Common myeloid progenitor, CD34-positive (primary cell): ENCODE measurements around the gene PTPRZ1.

Source experiments
- CTCF ChIA-PET: fragments of 350-600 bp; sonication (Branson Sonifier 250); formaldehyde crosslinking; loops from one replicate; lab custom pipeline; 2021; ENCODE audit warnings: antibody characterized with exemption; lab: Charles Lee
- POLR2A ChIA-PET: fragments of 350-600 bp; sonication (Branson Sonifier 250); formaldehyde crosslinking; loops from one replicate; lab custom pipeline; 2021; ENCODE audit warnings: antibody characterized with exemption; lab: Charles Lee
- DNase-seq, 3 donors: peaks; one replicate each; pipeline versions ENCODE4 v3.0.0 to v3.0.0-alpha.2; 2013
- H3K27ac ChIP-seq, 2 experiments: 1 replicate in 1 of 2; 2 replicates in 1 of 2; pipeline ENCODE4 v1.7.0; 2013; ENCODE audit warnings: inconsistent platforms in 2 of 2, low read length in 2 of 2, mild to moderate bottlenecking in 2 of 2, low read depth in 1 of 2, moderate library complexity in 1 of 2; ENCODE audit not compliant: severe bottlenecking in 2 of 2, insufficient read depth in 1 of 2, poor library complexity in 1 of 2
- H3K27me3 ChIP-seq, 5 experiments: replicated peaks in 2 of 5; 1 replicate in 3 of 5; 2 replicates in 2 of 5; pipeline versions ENCODE4 v1.6.1 to v1.7.0; 2013; ENCODE audit warnings: low read length in 4 of 5, mild to moderate bottlenecking in 2 of 5, moderate library complexity in 2 of 5, inconsistent platforms in 1 of 5; ENCODE audit not compliant: insufficient read depth in 5 of 5, control insufficient read depth in 4 of 5
- H3K36me3 ChIP-seq, 4 experiments: 1 replicate in 2 of 4; 2 replicates in 2 of 4; pipeline versions ENCODE4 v1.6.1 to v1.7.0; 2013; ENCODE audit warnings: low read length in 3 of 4, control low read depth in 1 of 4, mild to moderate bottlenecking in 1 of 4; ENCODE audit not compliant: control insufficient read depth in 4 of 4, insufficient read depth in 4 of 4
- H3K4me1 ChIP-seq, 4 experiments: 1 replicate in 3 of 4; 2 replicates in 1 of 4; pipeline versions ENCODE4 v1.6.1 to v1.7.1; 2013; ENCODE audit warnings: low read length in 3 of 4, mild to moderate bottlenecking in 3 of 4, control low read depth in 1 of 4, inconsistent platforms in 1 of 4, moderate library complexity in 1 of 4; ENCODE audit not compliant: control insufficient read depth in 4 of 4, insufficient read depth in 4 of 4; ENCODE audit errors: control extremely low read depth in 1 of 4
- H3K4me3 ChIP-seq, 7 experiments: 1 replicate in 4 of 7; 2 replicates in 3 of 7; pipeline versions ENCODE4 v1.5.1 to v1.7.0; 2013; ENCODE audit warnings: mild to moderate bottlenecking in 7 of 7, low read length in 6 of 7, moderate library complexity in 6 of 7, inconsistent platforms in 2 of 7, low read depth in 2 of 7, control low read depth in 1 of 7; ENCODE audit not compliant: insufficient read depth in 4 of 7, control insufficient read depth in 1 of 7; ENCODE audit errors: extremely low read depth in 1 of 7
- H3K9me3 ChIP-seq, 5 experiments: 1 replicate in 4 of 5; 2 replicates in 1 of 5; pipeline versions ENCODE4 v1.6.1 to v1.7.1; 2013; ENCODE audit warnings: low read length in 4 of 5, mild to moderate bottlenecking in 2 of 5, inconsistent platforms in 1 of 5, low read depth in 1 of 5, moderate library complexity in 1 of 5; ENCODE audit not compliant: control insufficient read depth in 4 of 5, insufficient read depth in 2 of 5; ENCODE audit errors: control extremely low read depth in 1 of 5
- WGBS: methylation state at CpG from one replicate; pipeline ENCODE4 v1.1.5; 2013; ENCODE audit not compliant: insufficient coverage; 5-methylcytosine and 5-hydroxymethylcytosine counted together

PTPRZ1 gene

DNA sequence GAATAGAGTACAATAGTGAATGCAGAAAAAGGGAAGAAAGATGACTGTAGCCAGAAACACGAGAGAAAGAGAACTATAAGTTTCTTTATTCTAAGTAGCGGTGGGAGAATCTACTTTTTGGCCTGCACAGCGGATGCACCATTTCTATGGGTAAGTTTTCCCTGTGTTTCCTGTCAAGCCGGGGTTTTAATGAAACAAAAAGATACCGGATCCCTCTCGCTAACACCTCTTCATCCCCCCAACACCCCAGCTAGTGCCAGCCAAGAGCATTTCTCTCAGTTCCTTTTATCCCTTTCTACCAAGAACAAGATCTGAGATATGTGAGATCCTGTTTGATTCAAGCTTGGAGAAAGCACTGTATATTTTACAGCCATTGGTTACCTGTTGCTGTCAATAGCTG lies 14.7 kb downstream of the PTPRZ1 start:
- POLR2A ChIA-PET = no interaction called here
- H3K27ac ChIP-seq = no peak overlapping the region
- H3K36me3 ChIP-seq = no peaks in the 10 kb centered on the region
- no peak overlapping the region for H3K4me3 ChIP-seq
- peaks cover 0 to 1% (median 0%) of the 10 kb centered on the region in 5 experiments for H3K9me3 ChIP-seq
- no peak for DNase-seq
- CTCF ChIA-PET = no interaction called here
- H3K27me3 ChIP-seq = no peaks in the 10 kb centered on the region
- H3K4me1 ChIP-seq = no peaks in the 10 kb centered on the region
- WGBS = 90% methylated on average over 5 of the region's 6 CpGs

DNA sequence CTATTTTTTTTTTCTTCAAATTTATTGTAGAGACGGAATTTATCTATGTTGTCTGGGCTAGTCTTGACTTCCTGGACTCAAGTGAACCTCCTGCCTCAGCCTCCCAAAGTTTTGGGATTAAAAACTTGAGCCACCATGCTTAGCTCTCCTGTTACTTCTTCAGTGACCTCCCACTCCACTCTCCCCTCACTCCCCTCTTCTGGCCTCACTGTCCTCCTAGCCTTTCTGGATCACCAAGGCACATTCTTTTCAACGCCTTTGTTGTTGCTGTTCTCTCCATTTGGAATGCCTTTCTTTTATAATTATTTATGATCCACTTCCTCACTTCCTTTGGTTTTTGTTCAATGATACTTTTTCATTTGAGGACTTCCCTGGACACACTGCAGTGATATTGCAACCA lies 17.9 kb downstream of the PTPRZ1 start:
- Histone ChIP-seq H3K36me3 (no peaks in the 10 kb centered on the region), H3K27ac (no peak overlapping the region), H3K4me1 (no peaks in the 10 kb centered on the region), H3K27me3 (no peaks in the 10 kb centered on the region), H3K9me3 (no peaks in the 10 kb centered on the region), H3K4me3 (no peak overlapping the region)
- DNase-seq = no peak
- POLR2A ChIA-PET = no interaction called here
- 100% methylated on average over 1 of the region's 2 CpGs for WGBS
- CTCF ChIA-PET = no interaction called here

DNA sequence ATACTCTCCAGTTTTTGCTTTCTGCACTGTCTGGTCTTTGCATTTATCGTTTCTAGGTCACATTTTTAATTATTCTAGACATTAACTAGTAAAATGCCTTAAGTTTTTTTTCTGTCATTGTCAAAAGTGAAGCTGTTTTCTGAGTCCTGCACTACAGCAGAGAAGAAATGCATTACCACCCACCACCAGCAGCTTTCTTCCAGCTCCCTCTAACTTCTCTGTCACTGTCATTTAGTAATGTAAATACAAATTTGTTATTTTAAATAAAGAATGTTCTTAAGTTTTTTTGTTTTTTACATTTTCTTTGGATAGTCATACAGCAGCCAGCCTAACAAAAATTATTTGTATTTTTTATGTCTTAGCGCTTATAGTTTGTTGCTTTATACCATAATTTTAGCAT lies 18.8 kb downstream of the PTPRZ1 start:
- no peak for DNase-seq
- Histone ChIP-seq H3K4me3 (no peak overlapping the region), H3K36me3 (no peaks in the 10 kb centered on the region), H3K27me3 (no peaks in the 10 kb centered on the region), H3K9me3 (no peaks in the 10 kb centered on the region), H3K27ac (no peak overlapping the region), H3K4me1 (no peaks in the 10 kb centered on the region)
- no CpG with 5 or more reads among the region's 2 CpGs for WGBS
- CTCF ChIA-PET = no interaction called here
- POLR2A ChIA-PET = no interaction called here

DNA sequence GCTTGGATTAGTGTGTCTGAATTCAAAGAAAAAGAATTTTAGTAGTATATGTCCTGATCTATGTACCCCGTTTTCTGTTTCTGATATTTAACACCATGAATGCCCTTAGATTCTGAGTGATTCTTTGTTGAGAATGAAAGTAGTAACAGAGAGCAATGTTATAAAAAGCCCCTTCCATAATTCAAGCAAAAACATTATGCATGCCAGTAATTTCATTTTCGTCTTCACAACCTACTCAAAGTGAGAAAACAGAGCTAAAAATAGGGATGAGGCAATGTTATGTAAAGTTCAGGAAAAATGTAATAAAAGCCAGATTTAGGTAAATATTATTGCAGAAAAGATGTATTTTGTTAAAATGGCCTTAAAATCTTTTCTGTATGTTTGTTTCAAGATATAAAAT lies 28.1 kb downstream of the PTPRZ1 start:
- no peaks in the 10 kb centered on the region for H3K36me3 ChIP-seq
- no peaks in the 10 kb centered on the region for H3K9me3 ChIP-seq
- ChIA-PET POLR2A (no interaction called here), CTCF (no interaction called here)
- no peaks in the 10 kb centered on the region for H3K4me1 ChIP-seq
- no CpG with 5 or more reads among the region's 2 CpGs for WGBS
- DNase-seq = no peak
- H3K27ac ChIP-seq = no peak overlapping the region
- H3K27me3 ChIP-seq = no peaks in the 10 kb centered on the region
- H3K4me3 ChIP-seq = no peak overlapping the region

DNA sequence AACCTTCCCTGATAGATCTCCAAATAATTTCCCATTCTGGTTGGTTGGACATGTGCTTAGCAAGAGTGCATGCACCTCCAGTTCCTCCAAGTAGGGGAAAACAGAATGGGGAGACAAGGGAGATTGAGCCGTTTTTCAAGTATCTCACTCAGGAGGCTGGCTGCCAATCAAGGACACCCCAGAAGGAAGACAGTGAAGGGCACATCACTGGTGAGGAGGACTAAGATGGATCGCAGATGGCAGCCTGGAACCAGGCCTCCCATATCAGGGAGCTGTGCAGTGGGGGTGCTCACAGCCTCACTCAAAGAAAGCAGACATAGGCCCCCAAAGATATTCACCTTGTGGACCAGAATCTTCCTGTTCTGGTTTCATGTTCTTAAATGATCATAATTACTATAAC lies 31.2 kb downstream of the PTPRZ1 start:
- no peaks in the 10 kb centered on the region for H3K9me3 ChIP-seq
- 92% methylated on average over 2 of the region's 2 CpGs for WGBS
- no peak overlapping the region for H3K27ac ChIP-seq
- H3K36me3 ChIP-seq = no peaks in the 10 kb centered on the region
- DNase-seq = no peak
- H3K4me1 ChIP-seq = no peaks in the 10 kb centered on the region
- ChIA-PET POLR2A (no interaction called here), CTCF (interaction anchor here (0.6 kb wide), 1 partner anchor 29 kb away, joined by 3 read pairs; no protein-coding TSS in a partner anchor)
- no peaks in the 10 kb centered on the region for H3K27me3 ChIP-seq
- no peak overlapping the region for H3K4me3 ChIP-seq

GRCh38 chr7:121908042-121908441 lies 35.1 kb downstream of the PTPRZ1 start:
- Histone ChIP-seq H3K4me1 (no peaks in the 10 kb centered on the region), H3K27ac (no peak overlapping the region), H3K36me3 (no peaks in the 10 kb centered on the region), H3K4me3 (no peak overlapping the region), H3K9me3 (no peaks in the 10 kb centered on the region), H3K27me3 (no peaks in the 10 kb centered on the region)
- DNase-seq = no peak
- CTCF ChIA-PET = no interaction called here
- POLR2A ChIA-PET = no interaction called here

GRCh38 chr7:121909716-121910345 lies 36.9 kb downstream of the PTPRZ1 start:
- H3K27me3 ChIP-seq = no peaks in the 10 kb centered on the region
- no peaks in the 10 kb centered on the region for H3K9me3 ChIP-seq
- CTCF ChIA-PET = no interaction called here
- H3K4me3 ChIP-seq = no peak overlapping the region
- POLR2A ChIA-PET = no interaction called here
- WGBS = 89% methylated on average over 2 of the region's 3 CpGs
- no peak for DNase-seq
- no peak overlapping the region for H3K27ac ChIP-seq
- H3K4me1 ChIP-seq = no peaks in the 10 kb centered on the region
- H3K36me3 ChIP-seq = no peaks in the 10 kb centered on the region
